CD14-positive monocyte (primary cell): Measurements from ENCODE around the gene ROBO2. TPM values are rescaled to one million over a fixed set of nuclear protein-coding genes. Genes with fewer than 3 reads are reported as not detected.

Experiments used
- DNase-seq, 3 donors: peaks; one replicate each; pipeline ENCODE4 v3.0.0-alpha.2; 2011 to 2022
- H2AFZ ChIP-seq: 2 replicates; pipeline ENCODE4 v1.6.0; 2012; ENCODE audit warnings: mild to moderate bottlenecking, low read depth, low read length, inconsistent platforms; ENCODE audit not compliant: insufficient read depth, poor library complexity, severe bottlenecking
- H3K27ac ChIP-seq, 2 donors: 1 replicate in 1 of 2; 2 replicates in 1 of 2; pipeline ENCODE4 v1.5.1; 2012 to 2013; ENCODE audit warnings: low read length in 2 of 2, control low read depth in 1 of 2, inconsistent platforms in 1 of 2, low read depth in 1 of 2, mild to moderate bottlenecking in 1 of 2
- H3K27me3 ChIP-seq, 2 donors: one replicate each; pipeline versions ENCODE4 v1.6.0 to v1.6.1; 2011 to 2013; ENCODE audit warnings: low read length in 2 of 2; ENCODE audit not compliant: control insufficient read depth in 2 of 2, insufficient read depth in 2 of 2
- H3K36me3 ChIP-seq, 2 donors: replicated peaks in 1 of 2; 1 replicate in 1 of 2; 2 replicates in 1 of 2; pipeline versions ENCODE4 v1.5.1 to v1.6.1; 2012 to 2013; ENCODE audit warnings: low read length in 2 of 2, control low read depth in 1 of 2, inconsistent platforms in 1 of 2, mild to moderate bottlenecking in 1 of 2; ENCODE audit not compliant: insufficient read depth in 2 of 2, control insufficient read depth in 1 of 2
- H3K4me1 ChIP-seq, 2 donors: 1 replicate in 1 of 2; 2 replicates in 1 of 2; pipeline versions ENCODE4 v1.5.1 to v1.6.1; 2012 to 2013; ENCODE audit warnings: low read length in 2 of 2, control low read depth in 1 of 2, inconsistent platforms in 1 of 2, mild to moderate bottlenecking in 1 of 2, moderate library complexity in 1 of 2; ENCODE audit not compliant: insufficient read depth in 2 of 2, control insufficient read depth in 1 of 2
- H3K4me2 ChIP-seq: replicated peaks from 2 replicates; pipeline ENCODE3; 2012; ENCODE audit warnings: low read length, moderate library complexity, mild to moderate bottlenecking; ENCODE audit not compliant: poor library complexity, severe bottlenecking; ENCODE audit errors: extremely low read depth
- H3K4me3 ChIP-seq, 3 experiments: fragments of 200-600 bp in 1 of 3; sonication (generic) in 1 of 3; replicated peaks in 1 of 3; 1 replicate in 2 of 3; 2 replicates in 1 of 3; pipeline ENCODE4 v1.5.1; 2011 to 2013; ENCODE audit warnings: low read length in 3 of 3, mild to moderate bottlenecking in 3 of 3, control low read depth in 2 of 3, low read depth in 2 of 3, inconsistent platforms in 1 of 3, moderate library complexity in 1 of 3
- H3K79me2 ChIP-seq: 2 replicates; pipeline ENCODE4 v1.6.0; 2012; ENCODE audit warnings: mild to moderate bottlenecking, control low read depth, inconsistent platforms, low read length, moderate library complexity; ENCODE audit not compliant: insufficient read depth
- H3K9ac ChIP-seq: 2 replicates; pipeline ENCODE4 v1.6.0; 2017; ENCODE audit warnings: low read length, mild to moderate bottlenecking; ENCODE audit not compliant: insufficient read depth, poor library complexity, severe bottlenecking
- H3K9me3 ChIP-seq, 2 donors: replicated peaks in 1 of 2; 1 replicate in 1 of 2; 2 replicates in 1 of 2; pipeline versions ENCODE4 v1.5.1 to v1.6.1; 2012 to 2013; ENCODE audit warnings: low read length in 2 of 2, control low read depth in 1 of 2; ENCODE audit not compliant: control insufficient read depth in 1 of 2, insufficient read depth in 1 of 2
- H4K20me1 ChIP-seq: 2 replicates; pipeline ENCODE4 v1.6.0; 2012; ENCODE audit warnings: mild to moderate bottlenecking, low read length, control low read depth, moderate library complexity; ENCODE audit not compliant: insufficient read depth
- H3K27ac Mint-ChIP-seq, 7 donors: one replicate each; pipeline ENCODE4 v1.8.0; 2020; ENCODE audit warnings: mild to moderate bottlenecking in 7 of 7, mixed read lengths in 7 of 7, moderate library complexity in 6 of 7, inconsistent platforms in 2 of 7
- H3K27me3 Mint-ChIP-seq, 3 donors: one replicate each; pipeline ENCODE4 v1.8.0; 2021 to 2022; ENCODE audit warnings: low read depth in 3 of 3, mild to moderate bottlenecking in 3 of 3, mixed read lengths in 3 of 3, moderate library complexity in 3 of 3, inconsistent platforms in 1 of 3
- H3K36me3 Mint-ChIP-seq, 2 donors: one replicate each; pipeline ENCODE4 v1.8.0; 2020; ENCODE audit warnings: mixed read lengths in 2 of 2, inconsistent platforms in 1 of 2, mild to moderate bottlenecking in 1 of 2
- H3K4me1 Mint-ChIP-seq: one replicate; pipeline ENCODE4 v1.8.0; 2020; ENCODE audit warnings: mild to moderate bottlenecking, mixed read lengths
- H3K4me3 Mint-ChIP-seq, 2 donors: one replicate each; pipeline ENCODE4 v1.8.0; 2020; ENCODE audit warnings: mild to moderate bottlenecking in 2 of 2, mixed read lengths in 2 of 2, moderate library complexity in 1 of 2
- H3K9me3 Mint-ChIP-seq, 7 donors: one replicate each; pipeline ENCODE4 v1.8.0; 2020 to 2022; ENCODE audit warnings: mixed read lengths in 7 of 7, mild to moderate bottlenecking in 6 of 7, moderate library complexity in 6 of 7, inconsistent platforms in 2 of 7
- WGBS: methylation state at CpG from one replicate; pipeline ENCODE4 v1.1.5; 2013; ENCODE audit warnings: missing lambda C conversion rate; ENCODE audit not compliant: insufficient coverage; 5-methylcytosine and 5-hydroxymethylcytosine counted together
- intact Hi-C, 2 donors: fragments of 100-400 bp; cut with micrococcal nuclease; formaldehyde crosslinking; loops; one replicate each; pipeline versions ENCODE4 v1.15.0 to v1.15.1; 2023
- polyA plus RNA-seq, 3 donors: library from polyadenylated mRNA; depleted of rRNA in 1 of 3; unstranded in 2 of 3; stranded (reverse) in 1 of 3; fragments of 300-500 nt in 2 of 3; fragments of >200 nt in 1 of 3; fragmentation: Illumina TruSeq in 2 of 3; gene quantifications; 1 replicate in 2 of 3; 2 replicates in 1 of 3; pipeline ENCODE4 v1.2.3, GENCODE V29; 2012 to 2021
- TF ChIP-seq, protein P1 (sequence below): fragments of 200-600 bp; IDR thresholded peaks from one replicate; pipeline ENCODE4 v1.8.0; 2022; ENCODE audit warnings: antibody characterized with exemption, mild to moderate bottlenecking

Gene ROBO2
- polyA plus RNA-seq, 3 donors, result not detected

DNA sequence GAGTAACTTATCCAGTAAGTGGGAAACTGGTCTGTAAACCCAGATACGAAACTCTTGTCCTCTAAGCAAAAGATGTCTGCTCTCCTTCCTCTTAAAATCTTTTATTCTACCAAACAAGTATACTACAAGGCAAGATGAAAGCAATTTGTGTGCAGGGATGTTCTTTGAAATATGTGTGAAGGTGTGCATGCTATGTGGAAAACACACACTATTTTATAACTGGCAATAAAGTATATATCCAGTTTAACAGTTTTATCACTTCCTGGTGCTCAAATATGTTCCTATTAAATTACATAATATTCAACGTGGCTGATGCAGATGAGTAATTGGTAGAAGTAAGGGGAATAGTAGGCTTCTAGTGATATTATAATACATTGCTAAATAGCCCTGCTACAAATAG is 566.5 kb downstream of the ROBO2 start:
- no peaks in the 10 kb centered on the region for H3K9me3 ChIP-seq
- no peak for DNase-seq
- H3K9ac ChIP-seq, result no peak overlapping the region
- Mint-ChIP-seq H3K36me3 (no peaks in the 10 kb centered on the region), H3K4me1 (no peaks in the 10 kb centered on the region), H3K27ac (no peak overlapping the region), H3K9me3 (peaks cover 0 to 5% (median 0%) of the 10 kb centered on the region in 7 donors), H3K4me3 (no peak overlapping the region), H3K27me3 (peaks cover 0 to 2% (median 0%) of the 10 kb centered on the region in 3 donors)
- intact Hi-C loops, result no loop called here
- no peak overlapping the region for H3K4me3 ChIP-seq
- H3K36me3 ChIP-seq, result no peaks in the 10 kb centered on the region
- no peak overlapping the region for H2AFZ ChIP-seq
- H3K4me2 ChIP-seq, result no peak overlapping the region
- no peak overlapping the region for H3K27ac ChIP-seq
- TF ChIP-seq, protein P1, sequence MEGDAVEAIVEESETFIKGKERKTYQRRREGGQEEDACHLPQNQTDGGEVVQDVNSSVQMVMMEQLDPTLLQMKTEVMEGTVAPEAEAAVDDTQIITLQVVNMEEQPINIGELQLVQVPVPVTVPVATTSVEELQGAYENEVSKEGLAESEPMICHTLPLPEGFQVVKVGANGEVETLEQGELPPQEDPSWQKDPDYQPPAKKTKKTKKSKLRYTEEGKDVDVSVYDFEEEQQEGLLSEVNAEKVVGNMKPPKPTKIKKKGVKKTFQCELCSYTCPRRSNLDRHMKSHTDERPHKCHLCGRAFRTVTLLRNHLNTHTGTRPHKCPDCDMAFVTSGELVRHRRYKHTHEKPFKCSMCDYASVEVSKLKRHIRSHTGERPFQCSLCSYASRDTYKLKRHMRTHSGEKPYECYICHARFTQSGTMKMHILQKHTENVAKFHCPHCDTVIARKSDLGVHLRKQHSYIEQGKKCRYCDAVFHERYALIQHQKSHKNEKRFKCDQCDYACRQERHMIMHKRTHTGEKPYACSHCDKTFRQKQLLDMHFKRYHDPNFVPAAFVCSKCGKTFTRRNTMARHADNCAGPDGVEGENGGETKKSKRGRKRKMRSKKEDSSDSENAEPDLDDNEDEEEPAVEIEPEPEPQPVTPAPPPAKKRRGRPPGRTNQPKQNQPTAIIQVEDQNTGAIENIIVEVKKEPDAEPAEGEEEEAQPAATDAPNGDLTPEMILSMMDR, result no peak
- no peaks in the 10 kb centered on the region for H3K27me3 ChIP-seq
- no CpG with 5 or more reads among the region's 2 CpGs for WGBS
- H3K79me2 ChIP-seq, result no peaks in the 10 kb centered on the region
- no peaks in the 10 kb centered on the region for H3K4me1 ChIP-seq
- H4K20me1 ChIP-seq, result no peaks in the 10 kb centered on the region

DNA sequence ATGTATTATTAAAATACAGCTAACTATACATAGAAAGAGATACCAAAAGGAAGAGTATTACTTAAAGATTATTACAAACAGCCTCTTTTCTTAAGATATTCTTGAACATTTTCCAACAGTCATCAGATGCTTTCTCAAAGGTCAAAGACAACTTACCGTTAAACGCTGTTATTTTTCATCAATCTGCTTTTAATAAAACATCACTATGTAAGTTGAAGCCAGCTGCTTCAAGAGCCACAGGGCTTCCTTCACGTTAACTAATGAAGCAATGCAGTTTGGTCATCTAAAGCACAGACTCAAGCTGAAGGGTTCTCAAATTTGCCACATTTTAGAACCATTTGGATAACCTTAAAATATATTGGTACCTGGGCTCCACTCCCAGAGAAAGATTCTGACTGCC is 578.8 kb downstream of the ROBO2 start:
- Histone ChIP-seq H3K4me2 (no peak overlapping the region), H3K79me2 (no peaks in the 10 kb centered on the region), H3K9ac (no peak overlapping the region), H3K27ac (no peak overlapping the region), H3K4me3 (no peak overlapping the region), H3K27me3 (no peaks in the 10 kb centered on the region), H3K36me3 (no peaks in the 10 kb centered on the region), H4K20me1 (no peaks in the 10 kb centered on the region), H3K9me3 (no peaks in the 10 kb centered on the region), H2AFZ (no peak overlapping the region), H3K4me1 (no peaks in the 10 kb centered on the region)
- Mint-ChIP-seq H3K27ac (no peak overlapping the region), H3K36me3 (no peaks in the 10 kb centered on the region), H3K4me1 (no peaks in the 10 kb centered on the region), H3K9me3 (peaks cover 0 to 4% (median 0%) of the 10 kb centered on the region in 7 donors), H3K4me3 (no peak overlapping the region), H3K27me3 (no peaks in the 10 kb centered on the region)
- intact Hi-C loops, result no loop called here
- DNase-seq, result no peak
- WGBS, result 72% methylated on average over 2 of the region's 3 CpGs
- TF ChIP-seq, protein P1, result no peak
